OCI-LY3 (cell line): ENCODE data around the gene C11orf98.
A peak's percentile ranks its signal among the peaks of the same experiment; 100 is the strongest.

ENCODE experiments used
- H2AFZ ChIP-seq: fragments of 200-600, 300-600 bp; shearing (Covaris generic); 2 replicates; pipeline ENCODE4 v1.6.0; 2014; ENCODE audit warnings: antibody characterized with exemption, low read depth, low read length
- H3K27ac ChIP-seq: fragments of 200-600, 300-600 bp; sonication (generic); 2 replicates; pipeline ENCODE4 v1.5.1; 2014; ENCODE audit warnings: mild to moderate bottlenecking, low read length, moderate library complexity, mixed read lengths
- H3K27me3 ChIP-seq: fragments of 200-600, 300-600 bp; sonication (generic); 2 replicates; pipeline ENCODE4 v1.6.1; 2014; ENCODE audit warnings: low read depth, low read length, mixed read lengths
- H3K36me3 ChIP-seq: fragments of 200-600, 300-600 bp; sonication (generic); replicated peaks from 2 replicates; pipeline ENCODE3; 2014; ENCODE audit warnings: low read depth, low read length, mixed read lengths
- H3K4me1 ChIP-seq: fragments of 300-600, 200-600 bp; sonication (generic); 2 replicates; pipeline ENCODE4 v1.6.1; 2014; ENCODE audit warnings: low read length, mixed read lengths
- H3K4me2 ChIP-seq: fragments of 200-600, 300-600 bp; sonication (generic); 2 replicates; pipeline ENCODE4 v1.6.1; 2014; ENCODE audit warnings: low read length, mixed read lengths
- H3K4me3 ChIP-seq: fragments of 300-600, 200-600 bp; sonication (generic); 2 replicates; pipeline ENCODE4 v1.5.1; 2014; ENCODE audit warnings: antibody characterized with exemption, mild to moderate bottlenecking, low read length, moderate library complexity
- H3K79me2 ChIP-seq: fragments of 300-600, 200-600 bp; shearing (Covaris generic); 2 replicates; pipeline ENCODE4 v1.6.1; 2014; ENCODE audit warnings: mild to moderate bottlenecking, low read length, mixed read lengths
- H3K9ac ChIP-seq: fragments of 300-600, 200-600 bp; shearing (Covaris generic); 2 replicates; pipeline ENCODE4 v1.6.0; 2014; ENCODE audit warnings: mild to moderate bottlenecking, low read length, moderate library complexity
- H3K9me3 ChIP-seq: fragments of 200-600, 300-600 bp; shearing (Covaris generic); 2 replicates; pipeline ENCODE4 v1.6.1; 2014; ENCODE audit warnings: low read length, mixed read lengths; ENCODE audit not compliant: insufficient read depth
- H4K20me1 ChIP-seq: fragments of 200-600, 300-600 bp; sonication (generic); 2 replicates; pipeline ENCODE4 v1.6.1; 2016; ENCODE audit warnings: low read length, mixed read lengths; ENCODE audit not compliant: insufficient read depth
- EZH2phosphoT487 ChIP-seq: fragments of 200-600 bp; shearing (Covaris generic); IDR thresholded peaks from 2 replicates; pipeline ENCODE4 v1.6.1; 2018; ENCODE audit warnings: antibody characterized with exemption, mixed run types, low read depth
- TF ChIP-seq, protein P1 (sequence below): fragments of 200-600, 300-600 bp; sonication (generic); IDR thresholded peaks from 2 replicates; pipeline ENCODE4 v1.5.1; 2014; ENCODE audit warnings: antibody characterized with exemption, low read length, low read depth

C11orf98 gene

DNA sequence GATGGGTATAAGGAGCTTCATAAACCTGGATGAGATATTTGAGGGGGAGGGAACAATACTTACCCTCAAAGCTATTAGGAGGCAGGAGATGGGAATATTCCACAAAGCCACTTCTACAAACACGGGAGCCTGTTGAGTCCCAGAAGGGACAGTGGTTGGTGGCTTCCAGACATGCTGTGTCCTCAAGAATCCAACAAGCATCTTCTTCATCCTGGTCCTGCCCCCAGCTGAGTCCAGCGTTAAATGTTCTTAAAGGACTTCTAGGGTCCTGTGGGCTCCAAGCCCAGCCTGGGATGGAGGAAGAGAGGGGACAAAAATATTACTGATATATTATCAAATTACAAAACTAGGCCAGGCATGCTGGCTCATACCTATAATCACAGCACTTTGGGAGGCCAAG is 2.5 kb upstream of the C11orf98 start:
- H3K36me3 ChIP-seq = peaks cover 34% of the 10 kb centered on the region
- H3K4me3 ChIP-seq = peak overlapping the region; percentile 88
- H2AFZ ChIP-seq = no peak overlapping the region
- TF ChIP-seq EZH2phosphoT487 = no peak
- TF ChIP-seq, protein P1, sequence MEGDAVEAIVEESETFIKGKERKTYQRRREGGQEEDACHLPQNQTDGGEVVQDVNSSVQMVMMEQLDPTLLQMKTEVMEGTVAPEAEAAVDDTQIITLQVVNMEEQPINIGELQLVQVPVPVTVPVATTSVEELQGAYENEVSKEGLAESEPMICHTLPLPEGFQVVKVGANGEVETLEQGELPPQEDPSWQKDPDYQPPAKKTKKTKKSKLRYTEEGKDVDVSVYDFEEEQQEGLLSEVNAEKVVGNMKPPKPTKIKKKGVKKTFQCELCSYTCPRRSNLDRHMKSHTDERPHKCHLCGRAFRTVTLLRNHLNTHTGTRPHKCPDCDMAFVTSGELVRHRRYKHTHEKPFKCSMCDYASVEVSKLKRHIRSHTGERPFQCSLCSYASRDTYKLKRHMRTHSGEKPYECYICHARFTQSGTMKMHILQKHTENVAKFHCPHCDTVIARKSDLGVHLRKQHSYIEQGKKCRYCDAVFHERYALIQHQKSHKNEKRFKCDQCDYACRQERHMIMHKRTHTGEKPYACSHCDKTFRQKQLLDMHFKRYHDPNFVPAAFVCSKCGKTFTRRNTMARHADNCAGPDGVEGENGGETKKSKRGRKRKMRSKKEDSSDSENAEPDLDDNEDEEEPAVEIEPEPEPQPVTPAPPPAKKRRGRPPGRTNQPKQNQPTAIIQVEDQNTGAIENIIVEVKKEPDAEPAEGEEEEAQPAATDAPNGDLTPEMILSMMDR = no peak
- peak overlapping the region; percentile 85 for H3K27ac ChIP-seq
- H3K27me3 ChIP-seq = no peaks in the 10 kb centered on the region
- no peaks in the 10 kb centered on the region for H4K20me1 ChIP-seq
- H3K79me2 ChIP-seq = peaks cover 83% of the 10 kb centered on the region
- peak overlapping the region; percentile 95 for H3K9ac ChIP-seq
- H3K4me2 ChIP-seq = peak overlapping the region; percentile 90
- H3K4me1 ChIP-seq = peaks cover 25% of the 10 kb centered on the region
- H3K9me3 ChIP-seq = no peaks in the 10 kb centered on the region

- Histone ChIP-seq H3K79me2 (peaks cover 72% of the 10 kb centered on the region), H3K9me3 (no peaks in the 10 kb centered on the region), H3K9ac (peak overlapping the region; percentile 95), H3K4me3 (peak overlapping the region; percentile 88), H3K27ac (peak overlapping the region; percentile 85), H3K27me3 (no peaks in the 10 kb centered on the region), H3K4me2 (peak overlapping the region; percentile 90), H4K20me1 (no peaks in the 10 kb centered on the region), H3K36me3 (peaks cover 35% of the 10 kb centered on the region), H2AFZ (no peak overlapping the region), H3K4me1 (peaks cover 23% of the 10 kb centered on the region)
- TF ChIP-seq, protein P1 = no peak
- no peak for TF ChIP-seq EZH2phosphoT487
Observed at GRCh38 chr11:62666259-62666926, 1.4 kb upstream of the C11orf98 start.

DNA sequence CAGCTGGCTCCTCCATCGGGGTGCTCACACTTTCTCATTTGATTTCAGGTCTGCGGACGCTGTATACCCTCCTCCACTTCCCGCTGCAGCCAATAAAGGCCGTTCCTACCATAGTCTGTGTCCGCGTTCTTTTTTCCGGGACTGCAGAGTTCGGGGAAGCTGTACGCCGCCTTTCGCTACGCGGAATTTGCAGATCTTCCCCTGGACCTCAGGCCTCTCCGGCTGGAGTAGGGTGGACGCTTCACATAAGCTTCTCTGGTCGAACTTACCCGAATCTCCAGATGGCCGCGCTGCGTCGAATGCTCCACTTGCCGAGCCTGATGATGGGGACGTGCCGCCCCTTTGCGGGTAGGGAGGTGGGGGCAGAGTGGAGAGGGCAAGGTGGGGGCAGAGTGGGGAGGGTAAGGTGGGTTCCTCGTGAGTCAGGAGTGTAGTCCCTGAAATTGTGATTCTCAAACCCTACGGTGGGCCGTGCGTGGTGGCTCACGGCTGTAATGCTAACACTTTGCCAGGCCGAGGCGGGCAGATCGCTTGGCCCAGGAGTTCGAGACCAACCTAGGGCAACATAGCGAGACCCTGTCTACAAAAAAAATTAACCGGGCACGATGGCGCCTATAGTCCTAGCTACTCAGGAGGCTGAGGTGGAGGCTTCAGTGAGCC is 719 bp upstream of the C11orf98 start:
- no peak overlapping the region for H2AFZ ChIP-seq
- H3K79me2 ChIP-seq = peaks cover 65% of the 10 kb centered on the region
- H3K36me3 ChIP-seq = peaks cover 36% of the 10 kb centered on the region
- no peaks in the 10 kb centered on the region for H4K20me1 ChIP-seq
- no peak for TF ChIP-seq EZH2phosphoT487
- TF ChIP-seq, protein P1 = peak; percentile 15; the same call in 1 of the 2 replicates
- H3K4me3 ChIP-seq = peak overlapping the region; percentile 88
- peak overlapping the region; percentile 85 for H3K27ac ChIP-seq
- peak overlapping the region; percentile 95 for H3K9ac ChIP-seq
- peaks cover 20% of the 10 kb centered on the region for H3K4me1 ChIP-seq
- peak overlapping the region; percentile 90 for H3K4me2 ChIP-seq
- no peaks in the 10 kb centered on the region for H3K27me3 ChIP-seq
- no peaks in the 10 kb centered on the region for H3K9me3 ChIP-seq

DNA sequence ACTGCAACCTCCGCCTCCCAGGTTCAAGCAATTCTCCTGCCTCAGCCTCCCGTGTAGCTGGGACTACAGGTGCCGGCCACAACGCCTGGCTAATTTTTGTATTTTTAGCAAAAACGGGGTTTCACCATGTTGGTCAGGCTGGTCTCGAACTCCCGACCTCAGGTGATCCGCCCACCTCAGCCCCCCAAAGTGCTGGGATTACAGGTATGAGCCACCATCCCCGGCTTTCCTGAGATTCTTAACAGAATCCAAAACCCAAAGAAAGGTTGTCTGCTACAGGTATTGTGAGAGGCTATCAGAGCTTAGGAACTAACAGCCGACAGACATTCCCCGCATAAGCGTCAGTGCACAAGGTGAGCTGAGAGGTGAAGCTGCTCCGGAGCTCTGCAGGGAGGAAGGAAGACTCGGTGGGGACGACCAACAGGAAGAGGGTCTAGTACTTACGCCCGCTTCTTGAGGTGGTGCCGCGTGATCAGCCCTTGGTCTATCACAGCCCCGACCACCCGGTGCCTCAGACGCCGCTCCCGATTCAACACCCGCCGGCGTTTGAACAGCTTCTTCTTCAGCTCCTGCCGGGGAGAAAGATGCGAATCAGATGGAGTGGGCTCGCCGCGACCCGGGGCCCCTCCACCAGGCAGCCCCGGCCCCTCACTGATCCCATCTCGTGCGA is 470 bp downstream of the C11orf98 start:
- Histone ChIP-seq H3K36me3 (peaks cover 36% of the 10 kb centered on the region), H4K20me1 (no peaks in the 10 kb centered on the region), H2AFZ (peak overlapping the region; percentile 74), H3K4me3 (peak overlapping the region; percentile 88), H3K4me2 (peak overlapping the region; percentile 70), H3K79me2 (peaks cover 54% of the 10 kb centered on the region), H3K27ac (peak overlapping the region; percentile 85), H3K9ac (peak overlapping the region; percentile 95), H3K27me3 (no peaks in the 10 kb centered on the region), H3K9me3 (no peaks in the 10 kb centered on the region), H3K4me1 (peaks cover 20% of the 10 kb centered on the region)
- TF ChIP-seq EZH2phosphoT487 = no peak
- TF ChIP-seq, protein P1 = no peak
